ENCODE results near the gene ZNF575. TPM values are rescaled to one million over a fixed set of nuclear protein-coding genes. Genes with fewer than 3 reads are reported as not detected.
"Not testable (repeated sequence)": the region's sequence is repeated elsewhere in the genome, so short reads cannot be mapped to it uniquely, and the experiment has no call there.

ZNF575 gene
- total RNA-seq, 4 donors from 2014 or later = 0.21 to 2.8 TPM; not detected in 2

GRCh38 chr19:43507880-43508279, 25.1 kb upstream of the ZNF575 start:
- intact Hi-C loops (cut with DNase I; ENCODE audit: low total_unique reads) = no loop called here
- no peaks in the 10 kb centered on the region for H3K36me3 ChIP-seq
- TF ChIP-seq POLR2A (IDR thresholded peaks at IDR 0.05) (no peak), CTCF (IDR thresholded peaks at IDR 0.05) (no peak)

GRCh38 chr19:43510713-43511112, 22.3 kb upstream of the ZNF575 start:
- TF ChIP-seq POLR2A (IDR thresholded peaks at IDR 0.05) (no peak), CTCF (IDR thresholded peaks at IDR 0.05) (no peak)
- DNase-seq = no peak
- H3K36me3 ChIP-seq = no peaks in the 10 kb centered on the region
- H3K4me3 ChIP-seq = no peak overlapping the region
- no peaks in the 10 kb centered on the region for H3K4me1 ChIP-seq
- H3K9me3 ChIP-seq = no peaks in the 10 kb centered on the region
- no peak overlapping the region for H3K27ac ChIP-seq
- H3K27me3 ChIP-seq = no peaks in the 10 kb centered on the region
- intact Hi-C loops (cut with DNase I; ENCODE audit: low total_unique reads) = no loop called here

More at GRCh38 chr19:43507880-43508279, 25.1 kb upstream of the ZNF575 start:
- no peak overlapping the region for H3K27ac ChIP-seq
- H3K27me3 ChIP-seq = no peaks in the 10 kb centered on the region
- H3K4me3 ChIP-seq = no peak overlapping the region
- no peaks in the 10 kb centered on the region for H3K9me3 ChIP-seq
- no peaks in the 10 kb centered on the region for H3K4me1 ChIP-seq
- DNase-seq = no peak

GRCh38 chr19:43511324-43511723, 21.7 kb upstream of the ZNF575 start:
- Histone ChIP-seq H3K27ac (no peak overlapping the region), H3K9me3 (no peaks in the 10 kb centered on the region), H3K4me3 (no peak overlapping the region), H3K27me3 (no peaks in the 10 kb centered on the region), H3K4me1 (no peaks in the 10 kb centered on the region), H3K36me3 (no peaks in the 10 kb centered on the region)
- DNase-seq = no peak
- intact Hi-C loops (cut with DNase I; ENCODE audit: low total_unique reads) = no loop called here
- no peak for TF ChIP-seq POLR2A (IDR thresholded peaks at IDR 0.05)
- TF ChIP-seq CTCF (IDR thresholded peaks at IDR 0.05) = no peak

GRCh38 chr19:43512399-43512798, 20.6 kb upstream of the ZNF575 start:
- H3K4me1 ChIP-seq; DNase-seq; H3K27ac ChIP-seq; H3K9me3 ChIP-seq; intact Hi-C loops (cut with DNase I; ENCODE audit: low total_unique reads); H3K27me3 ChIP-seq; H3K36me3 ChIP-seq; H3K4me3 ChIP-seq: not testable (repeated sequence)

- TF ChIP-seq CTCF (IDR thresholded peaks at IDR 0.05) (no peak), POLR2A (IDR thresholded peaks at IDR 0.05) (no peak)
- Histone ChIP-seq H3K36me3 (no peaks in the 10 kb centered on the region), H3K4me3 (no peak overlapping the region), H3K27me3 (no peaks in the 10 kb centered on the region), H3K4me1 (no peaks in the 10 kb centered on the region), H3K9me3 (no peaks in the 10 kb centered on the region), H3K27ac (no peak overlapping the region)
- intact Hi-C loops (cut with DNase I; ENCODE audit: low total_unique reads) = loop anchor here (2.0 to 5.0 kb wide), 2 partner anchors 56 to 71 kb away; no protein-coding TSS in a partner anchor
- no peak for DNase-seq
These were observed 14.9 kb upstream of the ZNF575 start for GRCh38 chr19:43518051-43518450.

All from uterus (tissue), 4 donors.